ENCODE data around the gene C1QTNF7. TPM values are rescaled to one million over a fixed set of nuclear protein-coding genes. Genes with fewer than 3 reads are reported as not detected.

C1QTNF7 gene
- total RNA-seq, 1 experiment from 2014 or later: not detected

- intact Hi-C loops (cut with micrococcal nuclease; ENCODE audit: unreplicated experiment): loop anchor here (1.0 to 10.0 kb wide), 3 partner anchors 123 to 227 kb away; no protein-coding TSS in a partner anchor
- no peak for DNase-seq
- H3K27me3 Mint-ChIP-seq (ENCODE audit: unreplicated experiment): peaks cover 54% of the 10 kb centered on the region
Measured at GRCh38 chr4:15457406-15458201, 29.8 kb downstream of the C1QTNF7 start.

GRCh38 chr4:15458616-15459015 is 30.8 kb downstream of the C1QTNF7 start:
- CTCF ChIA-PET: no interaction called here
- H3K9me3 Mint-ChIP-seq (ENCODE audit: low read depth, unreplicated experiment): no peaks in the 10 kb centered on the region
- BruUV-seq (replicated peaks): no TSS peak
- no peak overlapping the region for H3K27ac Mint-ChIP-seq (ENCODE audit: unreplicated experiment)
- H3K36me3 Mint-ChIP-seq (ENCODE audit: insufficient read depth, unreplicated experiment): no peaks in the 10 kb centered on the region
- no peak for DNase-seq
- H3K4me1 Mint-ChIP-seq (ENCODE audit: low read depth, unreplicated experiment): no peaks in the 10 kb centered on the region
- intact Hi-C loops (cut with micrococcal nuclease; ENCODE audit: unreplicated experiment): loop anchor here (10.0 kb wide), 1 partner anchor 124 kb away; no protein-coding TSS in a partner anchor
- H3K4me3 Mint-ChIP-seq (ENCODE audit: low read depth, unreplicated experiment): no peak overlapping the region
- peaks cover 54% of the 10 kb centered on the region for H3K27me3 Mint-ChIP-seq (ENCODE audit: unreplicated experiment)
- TF ChIP-seq, protein P1, sequence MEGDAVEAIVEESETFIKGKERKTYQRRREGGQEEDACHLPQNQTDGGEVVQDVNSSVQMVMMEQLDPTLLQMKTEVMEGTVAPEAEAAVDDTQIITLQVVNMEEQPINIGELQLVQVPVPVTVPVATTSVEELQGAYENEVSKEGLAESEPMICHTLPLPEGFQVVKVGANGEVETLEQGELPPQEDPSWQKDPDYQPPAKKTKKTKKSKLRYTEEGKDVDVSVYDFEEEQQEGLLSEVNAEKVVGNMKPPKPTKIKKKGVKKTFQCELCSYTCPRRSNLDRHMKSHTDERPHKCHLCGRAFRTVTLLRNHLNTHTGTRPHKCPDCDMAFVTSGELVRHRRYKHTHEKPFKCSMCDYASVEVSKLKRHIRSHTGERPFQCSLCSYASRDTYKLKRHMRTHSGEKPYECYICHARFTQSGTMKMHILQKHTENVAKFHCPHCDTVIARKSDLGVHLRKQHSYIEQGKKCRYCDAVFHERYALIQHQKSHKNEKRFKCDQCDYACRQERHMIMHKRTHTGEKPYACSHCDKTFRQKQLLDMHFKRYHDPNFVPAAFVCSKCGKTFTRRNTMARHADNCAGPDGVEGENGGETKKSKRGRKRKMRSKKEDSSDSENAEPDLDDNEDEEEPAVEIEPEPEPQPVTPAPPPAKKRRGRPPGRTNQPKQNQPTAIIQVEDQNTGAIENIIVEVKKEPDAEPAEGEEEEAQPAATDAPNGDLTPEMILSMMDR (IDR thresholded peaks at IDR 0.05; ENCODE audit: unreplicated experiment): no peak

More at GRCh38 chr4:15457406-15458201, 29.8 kb downstream of the C1QTNF7 start:
- BruUV-seq (replicated peaks): no TSS peak
- H3K4me3 Mint-ChIP-seq (ENCODE audit: low read depth, unreplicated experiment): no peak overlapping the region
- CTCF ChIA-PET: interaction anchor here (1.4 kb wide), 1 partner anchor 219 kb away, joined by 5 read pairs; no protein-coding TSS in a partner anchor
- no peaks in the 10 kb centered on the region for H3K36me3 Mint-ChIP-seq (ENCODE audit: insufficient read depth, unreplicated experiment)
- H3K9me3 Mint-ChIP-seq (ENCODE audit: low read depth, unreplicated experiment): no peaks in the 10 kb centered on the region
- no peaks in the 10 kb centered on the region for H3K4me1 Mint-ChIP-seq (ENCODE audit: low read depth, unreplicated experiment)
- TF ChIP-seq, protein P1 (IDR thresholded peaks at IDR 0.05; ENCODE audit: unreplicated experiment): no peak
- H3K27ac Mint-ChIP-seq (ENCODE audit: unreplicated experiment): no peak overlapping the region

DNA sequence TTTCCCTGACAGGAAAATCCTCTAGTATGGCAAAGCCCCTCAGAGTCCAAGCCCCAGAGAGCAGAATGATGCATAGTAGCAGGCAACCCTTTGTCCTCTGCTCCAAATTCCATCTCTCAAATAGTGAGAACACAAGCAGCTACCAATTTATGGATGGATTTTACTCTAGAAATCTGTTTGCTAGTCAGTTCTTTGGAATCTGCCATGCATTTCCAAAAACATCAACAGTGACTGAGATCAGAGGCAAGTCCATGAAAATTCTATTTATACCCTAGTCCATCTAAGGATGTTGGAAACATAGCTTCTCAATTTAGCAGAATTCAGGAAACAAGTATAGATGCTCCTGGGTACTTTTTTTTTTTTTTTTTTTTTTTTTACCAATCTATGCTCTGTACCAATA is 31.9 kb downstream of the C1QTNF7 start:
- CTCF ChIA-PET: no interaction called here
- Mint-ChIP-seq H3K9me3 (ENCODE audit: low read depth, unreplicated experiment) (no peaks in the 10 kb centered on the region), H3K27me3 (ENCODE audit: unreplicated experiment) (peaks cover 54% of the 10 kb centered on the region), H3K4me3 (ENCODE audit: low read depth, unreplicated experiment) (no peak overlapping the region), H3K27ac (ENCODE audit: unreplicated experiment) (no peak overlapping the region), H3K36me3 (ENCODE audit: insufficient read depth, unreplicated experiment) (no peaks in the 10 kb centered on the region), H3K4me1 (ENCODE audit: low read depth, unreplicated experiment) (no peaks in the 10 kb centered on the region)
- intact Hi-C loops (cut with micrococcal nuclease; ENCODE audit: unreplicated experiment): loop anchor here (10.0 kb wide), 1 partner anchor 125 kb away; no protein-coding TSS in a partner anchor
- TF ChIP-seq, protein P1 (IDR thresholded peaks at IDR 0.05; ENCODE audit: unreplicated experiment): no peak
- DNase-seq: no peak
- no TSS peak for BruUV-seq (replicated peaks)

DNA sequence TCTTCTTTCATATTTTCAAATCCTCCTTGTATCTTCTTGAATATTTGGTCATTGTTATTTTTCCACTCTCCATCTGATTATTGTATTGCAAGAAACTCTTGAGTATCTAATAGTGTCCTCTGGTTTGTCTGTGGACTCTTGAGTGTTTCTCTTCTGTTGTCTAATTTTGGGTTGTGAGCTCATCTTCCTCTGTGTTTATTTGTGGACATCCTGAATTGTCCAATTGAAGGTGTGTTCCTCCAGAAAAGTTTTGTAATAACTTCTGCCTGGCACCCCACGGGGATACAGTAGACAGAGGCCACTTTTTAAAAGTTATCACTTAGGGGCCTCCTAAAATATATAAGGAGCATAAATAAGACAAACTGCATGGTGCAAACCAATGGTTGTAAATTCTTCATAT is 38.8 kb downstream of the C1QTNF7 start:
- intact Hi-C loops (cut with micrococcal nuclease; ENCODE audit: unreplicated experiment): no loop called here

More for the DNA sequence above, 38.8 kb downstream of the C1QTNF7 start:
- H3K4me3 Mint-ChIP-seq (ENCODE audit: low read depth, unreplicated experiment): no peak overlapping the region
- TF ChIP-seq, protein P1 (IDR thresholded peaks at IDR 0.05; ENCODE audit: unreplicated experiment): no peak
- H3K9me3 Mint-ChIP-seq (ENCODE audit: low read depth, unreplicated experiment): no peaks in the 10 kb centered on the region
- no peak for DNase-seq
- H3K27me3 Mint-ChIP-seq (ENCODE audit: unreplicated experiment): peaks cover 15% of the 10 kb centered on the region
- H3K36me3 Mint-ChIP-seq (ENCODE audit: insufficient read depth, unreplicated experiment): no peaks in the 10 kb centered on the region
- no TSS peak for BruUV-seq (replicated peaks)
- peaks cover 10% of the 10 kb centered on the region for H3K4me1 Mint-ChIP-seq (ENCODE audit: low read depth, unreplicated experiment)
- CTCF ChIA-PET: no interaction called here
- H3K27ac Mint-ChIP-seq (ENCODE audit: unreplicated experiment): no peak overlapping the region
